Astrocyte (in vitro differentiated cells and primary cell): ENCODE results near the gene CCDC57. TPM values are rescaled to one million over a fixed set of nuclear protein-coding genes. Genes with fewer than 3 reads are reported as not detected.
"Not testable (repeated sequence)": the region's sequence is repeated elsewhere in the genome, so short reads cannot be mapped to it uniquely, and the experiment has no call there.

Experiments used
- DNase-seq: peaks from one replicate; pipeline ENCODE4 v3.0.0-alpha.2; 2010; ENCODE audit warnings: low read depth
- FAIRE-seq: peaks from 2 replicates; lab custom pipeline; 2011; peaks lifted over from hg19 to GRCh38; lab: Jason Lieb, UNC
- H2AFZ ChIP-seq: 2 replicates; pipeline ENCODE4 v1.6.0; 2012; ENCODE audit warnings: low read depth, low read length, inconsistent platforms
- H3K27ac ChIP-seq: 2 replicates; pipeline ENCODE4 v1.5.1; 2011; ENCODE audit warnings: low read depth, low read length, inconsistent platforms
- H3K27me3 ChIP-seq: 2 replicates; pipeline ENCODE4 v1.6.0; 2011; ENCODE audit warnings: low read length, inconsistent platforms; ENCODE audit not compliant: insufficient read depth
- H3K36me3 ChIP-seq: 2 replicates; pipeline ENCODE4 v1.5.1; 2011; ENCODE audit warnings: low read length, inconsistent platforms; ENCODE audit not compliant: insufficient read depth
- H3K4me1 ChIP-seq: 2 replicates; pipeline ENCODE4 v1.5.1; 2011; ENCODE audit warnings: low read length, inconsistent platforms; ENCODE audit not compliant: insufficient read depth
- H3K4me2 ChIP-seq: 2 replicates; pipeline ENCODE4 v1.6.0; 2012; ENCODE audit warnings: low read length, inconsistent platforms
- H3K4me3 ChIP-seq: 2 replicates; pipeline ENCODE4 v1.5.1; 2011; ENCODE audit warnings: low read depth, mild to moderate bottlenecking, low read length, inconsistent platforms; ENCODE audit not compliant: insufficient read depth
- H3K79me2 ChIP-seq: 2 replicates; pipeline ENCODE4 v1.6.0; 2012; ENCODE audit warnings: mild to moderate bottlenecking, low read length, inconsistent platforms; ENCODE audit not compliant: insufficient read depth
- H3K9ac ChIP-seq: 2 replicates; pipeline ENCODE4 v1.6.0; 2012; ENCODE audit warnings: mild to moderate bottlenecking, low read length, inconsistent platforms
- H3K9me3 ChIP-seq: 2 replicates; pipeline ENCODE4 v1.5.1; 2012; ENCODE audit warnings: low read depth, mild to moderate bottlenecking, low read length, inconsistent platforms; ENCODE audit not compliant: insufficient read depth
- H4K20me1 ChIP-seq: 2 replicates; pipeline ENCODE4 v1.6.0; 2012; ENCODE audit warnings: low read length, inconsistent platforms; ENCODE audit not compliant: insufficient read depth
- H3K27ac Mint-ChIP-seq: one replicate; pipeline ENCODE4 v1.8.0; 2021; ENCODE audit warnings: mild to moderate bottlenecking, mixed read lengths; ENCODE audit not compliant: unreplicated experiment
- H3K27me3 Mint-ChIP-seq: one replicate; pipeline ENCODE4 v1.8.0; 2021; ENCODE audit warnings: low read depth, mixed read lengths; ENCODE audit not compliant: unreplicated experiment
- H3K36me3 Mint-ChIP-seq: one replicate; pipeline ENCODE4 v1.8.0; 2021; ENCODE audit warnings: low read depth, mixed read lengths; ENCODE audit not compliant: unreplicated experiment
- H3K4me1 Mint-ChIP-seq: one replicate; pipeline ENCODE4 v1.8.0; 2021; ENCODE audit warnings: low read depth, mixed read lengths; ENCODE audit not compliant: unreplicated experiment
- H3K4me3 Mint-ChIP-seq: one replicate; pipeline ENCODE4 v1.8.0; 2021; ENCODE audit warnings: mild to moderate bottlenecking, moderate library complexity, mixed read lengths; ENCODE audit not compliant: unreplicated experiment
- H3K9me3 Mint-ChIP-seq: one replicate; pipeline ENCODE4 v1.8.0; 2021; ENCODE audit warnings: mild to moderate bottlenecking, mixed read lengths; ENCODE audit not compliant: unreplicated experiment
- EZH2 ChIP-seq: IDR thresholded peaks from 2 replicates; pipeline ENCODE4 v1.6.1; 2012; ENCODE audit warnings: mild to moderate bottlenecking, low read length, inconsistent platforms; ENCODE audit not compliant: insufficient read depth
- total RNA-seq: library from RNA; stranded (reverse); gene quantifications from 2 replicates; pipeline ENCODE4 v1.2.1, GENCODE V29; 2021
- TF ChIP-seq, protein P1 (sequence below): IDR thresholded peaks from 2 replicates; pipeline ENCODE4 v1.5.1; 2011; ENCODE audit warnings: low read depth, mild to moderate bottlenecking, inconsistent platforms, low read length, moderate library complexity; ENCODE audit not compliant: insufficient read depth

The CCDC57 gene
- total RNA-seq, 1 donor from 2014 or later: 20.4 TPM

DNA sequence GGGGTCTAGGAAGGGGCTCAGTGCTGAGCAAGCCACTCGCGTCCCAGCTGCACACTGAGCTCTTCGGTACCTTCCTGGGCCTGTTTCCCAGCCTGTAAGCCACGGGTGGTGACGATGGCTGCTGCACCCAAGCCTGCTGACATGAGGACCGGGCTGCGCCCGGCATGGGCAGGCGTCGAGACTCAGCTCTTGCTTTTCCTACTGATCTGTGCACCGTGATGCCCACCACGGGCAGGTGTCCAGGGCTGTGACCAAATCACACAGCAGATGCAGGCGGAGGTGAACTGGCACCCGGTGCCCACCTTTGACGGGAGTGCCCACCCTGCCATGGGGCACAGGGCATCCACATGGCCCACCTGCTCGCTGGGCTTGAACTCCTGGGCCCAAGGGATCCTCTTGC, 17.9 kb downstream of the CCDC57 start:
- no peaks in the 10 kb centered on the region for H3K9me3 ChIP-seq
- no peaks in the 10 kb centered on the region for H3K79me2 ChIP-seq
- no peaks in the 10 kb centered on the region for H3K4me1 Mint-ChIP-seq
- FAIRE-seq (no peak), DNase-seq (no peak)
- peaks cover 4% of the 10 kb centered on the region for H3K9me3 Mint-ChIP-seq
- H3K36me3 ChIP-seq: peaks cover 21% of the 10 kb centered on the region
- no peak overlapping the region for H3K27ac ChIP-seq
- no peaks in the 10 kb centered on the region for H3K27me3 Mint-ChIP-seq
- no peak for TF ChIP-seq EZH2
- TF ChIP-seq, protein P1, sequence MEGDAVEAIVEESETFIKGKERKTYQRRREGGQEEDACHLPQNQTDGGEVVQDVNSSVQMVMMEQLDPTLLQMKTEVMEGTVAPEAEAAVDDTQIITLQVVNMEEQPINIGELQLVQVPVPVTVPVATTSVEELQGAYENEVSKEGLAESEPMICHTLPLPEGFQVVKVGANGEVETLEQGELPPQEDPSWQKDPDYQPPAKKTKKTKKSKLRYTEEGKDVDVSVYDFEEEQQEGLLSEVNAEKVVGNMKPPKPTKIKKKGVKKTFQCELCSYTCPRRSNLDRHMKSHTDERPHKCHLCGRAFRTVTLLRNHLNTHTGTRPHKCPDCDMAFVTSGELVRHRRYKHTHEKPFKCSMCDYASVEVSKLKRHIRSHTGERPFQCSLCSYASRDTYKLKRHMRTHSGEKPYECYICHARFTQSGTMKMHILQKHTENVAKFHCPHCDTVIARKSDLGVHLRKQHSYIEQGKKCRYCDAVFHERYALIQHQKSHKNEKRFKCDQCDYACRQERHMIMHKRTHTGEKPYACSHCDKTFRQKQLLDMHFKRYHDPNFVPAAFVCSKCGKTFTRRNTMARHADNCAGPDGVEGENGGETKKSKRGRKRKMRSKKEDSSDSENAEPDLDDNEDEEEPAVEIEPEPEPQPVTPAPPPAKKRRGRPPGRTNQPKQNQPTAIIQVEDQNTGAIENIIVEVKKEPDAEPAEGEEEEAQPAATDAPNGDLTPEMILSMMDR: no peak
- no peak overlapping the region for H2AFZ ChIP-seq
- H3K27ac Mint-ChIP-seq: no peak overlapping the region
- no peaks in the 10 kb centered on the region for H3K27me3 ChIP-seq
- peaks cover 33% of the 10 kb centered on the region for H3K36me3 Mint-ChIP-seq
- H3K9ac ChIP-seq: no peak overlapping the region
- H3K4me3 Mint-ChIP-seq: no peak overlapping the region
- H4K20me1 ChIP-seq: no peaks in the 10 kb centered on the region
- H3K4me3 ChIP-seq: no peak overlapping the region
- H3K4me1 ChIP-seq: no peaks in the 10 kb centered on the region
- no peak overlapping the region for H3K4me2 ChIP-seq

DNA sequence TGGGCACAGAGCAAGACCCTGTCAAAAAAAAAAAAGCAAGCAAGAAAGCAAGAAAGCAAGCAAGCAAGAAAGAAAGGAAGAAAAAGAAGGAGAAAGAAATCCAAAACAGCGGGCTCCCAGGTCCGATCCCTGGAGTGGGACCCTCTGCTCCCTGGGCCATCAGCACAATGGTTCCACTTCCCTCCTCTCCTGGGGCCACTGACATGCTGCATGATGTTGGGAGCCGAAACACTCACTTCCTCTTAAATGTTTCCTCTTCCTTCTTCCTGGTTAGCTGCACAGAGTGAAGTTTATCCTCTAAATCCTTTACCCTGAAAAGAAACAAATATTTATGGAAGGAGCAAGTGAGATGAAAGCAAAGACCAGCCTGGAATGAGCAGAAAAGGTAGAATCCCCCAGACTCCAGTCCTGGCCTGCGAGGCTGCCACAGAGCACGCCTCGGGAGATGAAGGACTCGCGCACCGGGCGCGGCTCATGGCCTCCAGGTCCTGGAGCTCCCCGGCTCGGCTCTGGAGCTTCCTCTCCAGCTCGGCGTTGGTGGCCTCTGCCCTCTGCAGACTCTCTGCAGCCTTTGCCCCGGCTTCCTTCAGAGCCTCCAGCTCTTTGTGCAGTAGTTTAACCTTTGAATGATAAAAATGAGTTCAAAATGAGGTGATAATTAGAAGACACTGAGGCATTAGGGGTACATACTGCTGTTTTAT, 19.0 kb downstream of the CCDC57 start:
- Histone ChIP-seq H3K36me3 (peaks cover 21% of the 10 kb centered on the region), H3K27ac (no peak overlapping the region), H3K79me2 (no peaks in the 10 kb centered on the region), H3K27me3 (no peaks in the 10 kb centered on the region), H4K20me1 (no peaks in the 10 kb centered on the region), H3K9ac (no peak overlapping the region), H3K9me3 (no peaks in the 10 kb centered on the region), H3K4me2 (no peak overlapping the region), H3K4me1 (no peaks in the 10 kb centered on the region), H3K4me3 (no peak overlapping the region), H2AFZ (no peak overlapping the region)
- H3K36me3 Mint-ChIP-seq: peaks cover 33% of the 10 kb centered on the region
- TF ChIP-seq, protein P1: no peak
- TF ChIP-seq EZH2: no peak
- no peak overlapping the region for H3K27ac Mint-ChIP-seq
- H3K4me3 Mint-ChIP-seq: no peak overlapping the region
- DNase-seq: no peak
- peaks cover 4% of the 10 kb centered on the region for H3K9me3 Mint-ChIP-seq
- H3K4me1 Mint-ChIP-seq: no peaks in the 10 kb centered on the region
- peak; percentile 100 for FAIRE-seq
- no peaks in the 10 kb centered on the region for H3K27me3 Mint-ChIP-seq

DNA sequence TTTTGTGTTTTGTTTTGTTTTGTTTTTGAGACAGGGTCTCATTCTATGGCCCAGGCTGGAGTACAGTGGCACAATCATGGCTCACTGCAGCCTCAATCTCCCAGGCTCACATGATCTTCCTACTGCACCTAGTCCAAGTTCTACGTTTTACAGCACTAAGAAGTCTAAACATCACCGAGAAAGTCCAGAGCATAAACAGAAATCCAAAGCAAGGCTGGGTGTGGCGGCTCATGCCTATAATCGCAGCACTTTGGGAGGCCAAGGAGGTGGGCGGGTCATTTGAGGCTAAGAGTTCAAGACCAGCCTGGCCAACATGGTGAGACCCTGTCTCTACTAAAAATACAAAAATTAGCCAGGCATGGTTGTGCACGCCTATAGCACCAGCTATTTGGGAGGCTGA, 19.6 kb downstream of the CCDC57 start:
- H3K4me2 ChIP-seq, H3K9ac ChIP-seq, H3K9me3 ChIP-seq, H2AFZ ChIP-seq, H3K4me3 Mint-ChIP-seq, H3K4me3 ChIP-seq, H3K27ac ChIP-seq, H3K27ac Mint-ChIP-seq, FAIRE-seq, H3K27me3 ChIP-seq, H3K79me2 ChIP-seq, H4K20me1 ChIP-seq, H3K4me1 ChIP-seq, H3K4me1 Mint-ChIP-seq, DNase-seq, H3K27me3 Mint-ChIP-seq, H3K9me3 Mint-ChIP-seq: not testable (repeated sequence)
- peaks cover 33% of the 10 kb centered on the region for H3K36me3 Mint-ChIP-seq
- peaks cover 17% of the 10 kb centered on the region for H3K36me3 ChIP-seq
